Mesodermal cell (in vitro differentiated cells): ENCODE measurements around the gene INPP5A.
"Not testable (repeated sequence)": the region's sequence is repeated elsewhere in the genome, so short reads cannot be mapped to it uniquely, and the experiment has no call there.

ENCODE experiments used
- H3K27ac ChIP-seq: 2 replicates; pipeline ENCODE4 v1.7.0; 2013; ENCODE audit warnings: mild to moderate bottlenecking, low read depth, low read length, moderate library complexity; ENCODE audit not compliant: severe bottlenecking
- H3K36me3 ChIP-seq: 2 replicates; pipeline ENCODE4 v1.7.1; 2013; ENCODE audit warnings: mild to moderate bottlenecking, low read length, moderate library complexity; ENCODE audit not compliant: control insufficient read depth, insufficient read depth
- H3K4me1 ChIP-seq: one replicate; pipeline ENCODE4 v1.7.1; 2013; ENCODE audit warnings: mild to moderate bottlenecking, low read length; ENCODE audit not compliant: insufficient read depth, control insufficient read depth, poor library complexity, severe bottlenecking
- H3K4me3 ChIP-seq: 2 replicates; pipeline ENCODE4 v1.7.0; 2013; ENCODE audit warnings: low read length, control low read depth, mild to moderate bottlenecking; ENCODE audit not compliant: insufficient read depth, poor library complexity, severe bottlenecking; ENCODE audit errors: extremely low read depth
- H3K9me3 ChIP-seq: 2 replicates; pipeline ENCODE4 v1.7.1; 2013; ENCODE audit warnings: mild to moderate bottlenecking, low read length, moderate library complexity; ENCODE audit not compliant: control insufficient read depth
- WGBS, 2 experiments: methylation state at CpG; one replicate each; pipeline ENCODE4 v1.1.5; 2013; ENCODE audit warnings: missing lambda C conversion rate in 2 of 2; ENCODE audit not compliant: insufficient coverage in 2 of 2; 5-methylcytosine and 5-hydroxymethylcytosine counted together

The INPP5A gene

DNA sequence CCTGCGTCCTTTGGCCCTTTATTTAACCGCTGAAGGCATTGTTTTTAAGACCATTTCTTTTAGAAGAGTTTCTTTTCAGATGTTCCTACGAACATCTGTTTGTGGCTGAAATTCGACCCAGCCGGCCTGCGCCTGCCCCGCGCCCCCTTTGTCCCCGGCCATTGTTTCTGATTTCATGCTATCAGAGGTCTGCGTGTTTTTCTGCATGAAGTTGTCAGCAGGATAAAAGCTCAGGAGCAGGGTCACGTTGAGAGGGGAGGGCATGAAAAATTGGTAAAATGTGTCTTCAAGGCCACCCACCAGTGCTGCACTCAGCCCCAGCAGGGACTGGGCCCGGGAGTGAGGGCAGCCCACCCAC is 205.2 kb downstream of the INPP5A start:
- no peak overlapping the region for H3K4me3 ChIP-seq
- H3K36me3 ChIP-seq = peaks cover 4% of the 10 kb centered on the region

DNA sequence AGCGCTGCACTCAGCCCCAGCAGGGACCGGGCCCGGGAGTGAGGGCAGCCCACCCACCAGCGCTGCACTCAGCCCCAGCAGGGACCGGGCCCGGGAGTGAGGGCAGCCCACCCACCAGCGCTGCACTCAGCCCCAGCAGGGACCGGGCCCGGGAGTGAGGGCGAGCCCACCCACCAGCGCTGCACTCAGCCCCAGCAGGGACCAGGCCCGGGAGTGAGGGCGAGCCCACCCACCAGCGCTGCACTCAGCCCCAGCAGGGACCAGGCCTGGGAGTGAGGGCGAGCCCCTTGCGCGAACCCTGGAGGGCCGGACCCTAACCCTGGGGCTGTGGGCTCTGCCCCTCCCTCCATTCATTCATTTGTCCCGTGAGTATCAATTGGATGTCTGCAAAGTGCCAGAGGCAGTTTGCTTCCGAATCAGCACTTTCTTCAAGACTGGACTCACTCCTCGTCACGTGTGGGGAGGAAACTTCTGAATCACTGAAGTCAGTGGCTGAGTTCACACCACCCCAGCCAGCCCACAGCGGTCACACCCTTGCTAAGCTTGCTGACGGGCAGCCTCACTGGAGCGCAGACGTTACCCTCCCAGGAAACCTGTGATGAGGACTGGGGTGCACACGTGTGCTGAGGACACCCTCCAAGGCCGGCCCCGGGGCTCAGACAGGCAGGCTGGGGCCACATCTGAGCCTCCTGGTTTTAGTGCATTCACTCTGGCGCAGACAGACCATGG is 205.8 kb downstream of the INPP5A start:
- H3K9me3 ChIP-seq, H3K4me3 ChIP-seq, H3K36me3 ChIP-seq: not testable (repeated sequence)
- 83 to 86% methylated on average over 21 to 23 of the region's 30 CpGs for WGBS, 2 experiments
- Histone ChIP-seq H3K4me1 (peaks cover 36% of the 10 kb centered on the region), H3K27ac (peak overlapping the region; percentile 58)

More for the DNA sequence above, 205.2 kb downstream of the INPP5A start:
- H3K27ac ChIP-seq = no peak overlapping the region
- H3K9me3 ChIP-seq = no peaks in the 10 kb centered on the region
- peaks cover 36% of the 10 kb centered on the region for H3K4me1 ChIP-seq
- WGBS, 2 experiments = 51 to 79% methylated on average over 11 of the region's 12 CpGs

DNA sequence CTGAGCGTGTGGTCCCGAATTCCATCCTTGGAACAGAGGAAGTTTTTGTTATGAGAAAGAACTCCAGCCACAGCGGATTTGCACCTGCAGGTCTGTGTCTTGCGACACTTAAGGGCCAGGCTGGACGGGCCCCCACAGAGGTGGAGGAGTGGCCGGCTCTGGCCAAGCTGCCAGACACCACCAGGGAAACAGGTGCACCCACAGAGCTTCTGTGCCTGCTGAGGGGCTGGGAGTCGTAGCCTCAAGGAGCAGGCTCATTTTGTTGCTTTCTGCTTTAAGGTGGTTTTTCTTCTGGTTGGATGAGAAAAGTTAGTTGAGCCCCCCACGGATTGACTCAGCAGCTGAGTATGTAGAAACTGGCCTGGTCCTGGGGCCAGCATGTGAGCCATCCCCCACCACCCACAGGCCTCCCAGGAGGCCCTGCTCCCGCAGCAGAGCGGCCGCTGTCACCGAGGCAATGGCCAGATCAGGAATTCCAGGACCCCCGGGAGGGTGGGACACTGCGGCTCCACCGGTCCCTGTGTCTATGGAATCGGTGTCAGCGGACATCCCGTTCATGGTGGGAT is 206.4 kb downstream of the INPP5A start:
- H3K36me3 ChIP-seq = peaks cover 4% of the 10 kb centered on the region
- H3K27ac ChIP-seq = peak overlapping the region; percentile 58
- H3K4me1 ChIP-seq = peaks cover 36% of the 10 kb centered on the region
- no peaks in the 10 kb centered on the region for H3K9me3 ChIP-seq
- WGBS, 2 experiments = 86 to 90% methylated on average over 12 to 16 of the region's 18 CpGs
- H3K4me3 ChIP-seq = no peak overlapping the region

DNA sequence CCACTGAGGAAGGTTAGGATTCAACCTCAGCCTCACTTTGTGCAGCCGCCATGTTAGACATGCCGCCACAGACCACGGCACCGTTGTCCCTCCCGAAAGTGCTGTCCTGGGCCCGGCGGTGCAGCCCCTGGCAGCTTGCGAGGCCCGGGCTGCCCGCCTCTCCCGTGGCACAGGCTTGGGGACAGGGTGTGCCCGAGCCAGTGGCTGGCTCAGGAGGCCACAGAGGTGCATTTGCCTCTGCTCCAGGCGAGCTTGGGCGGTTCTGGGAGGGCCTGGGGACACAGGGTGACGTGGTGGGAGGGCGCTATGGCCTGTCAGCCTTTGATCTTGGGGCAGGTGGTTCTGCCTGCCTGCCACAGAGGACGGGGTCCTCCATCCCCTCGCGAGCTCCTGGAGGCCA is 207.3 kb downstream of the INPP5A start:
- H3K36me3 ChIP-seq = peaks cover 8% of the 10 kb centered on the region
- peaks cover 36% of the 10 kb centered on the region for H3K4me1 ChIP-seq
- WGBS, 2 experiments = 96 to 97% methylated on average over 18 to 19 of the region's 19 CpGs
- H3K27ac ChIP-seq = no peak overlapping the region
- no peaks in the 10 kb centered on the region for H3K9me3 ChIP-seq
- no peak overlapping the region for H3K4me3 ChIP-seq

DNA sequence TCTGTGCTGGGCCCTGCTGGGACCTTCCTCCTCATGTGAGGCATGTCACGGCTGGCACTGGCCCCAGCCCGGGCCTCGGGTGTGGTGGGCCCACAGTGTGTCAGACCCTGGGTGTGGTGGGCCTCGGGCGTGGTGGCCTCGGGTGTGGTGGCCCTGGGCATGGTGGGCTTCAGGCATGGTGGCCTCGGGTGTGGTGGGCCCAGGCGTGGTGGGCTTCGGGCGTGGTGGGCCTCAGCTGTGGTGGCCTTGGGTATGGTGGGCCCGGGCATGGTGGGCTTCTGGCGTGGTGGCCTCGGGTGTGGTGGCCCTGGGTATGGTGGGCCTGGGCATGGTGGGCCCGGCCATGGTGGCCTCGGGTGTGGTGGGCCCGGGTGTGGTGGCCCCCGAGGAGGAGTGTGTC is 207.9 kb downstream of the INPP5A start:
- peaks cover 36% of the 10 kb centered on the region for H3K4me1 ChIP-seq
- H3K4me3 ChIP-seq = no peak overlapping the region
- peaks cover 10% of the 10 kb centered on the region for H3K36me3 ChIP-seq
- no peak overlapping the region for H3K27ac ChIP-seq
- WGBS, 2 experiments = 98 to 99% methylated on average over 13 to 14 of the region's 17 CpGs
- H3K9me3 ChIP-seq = no peaks in the 10 kb centered on the region

DNA sequence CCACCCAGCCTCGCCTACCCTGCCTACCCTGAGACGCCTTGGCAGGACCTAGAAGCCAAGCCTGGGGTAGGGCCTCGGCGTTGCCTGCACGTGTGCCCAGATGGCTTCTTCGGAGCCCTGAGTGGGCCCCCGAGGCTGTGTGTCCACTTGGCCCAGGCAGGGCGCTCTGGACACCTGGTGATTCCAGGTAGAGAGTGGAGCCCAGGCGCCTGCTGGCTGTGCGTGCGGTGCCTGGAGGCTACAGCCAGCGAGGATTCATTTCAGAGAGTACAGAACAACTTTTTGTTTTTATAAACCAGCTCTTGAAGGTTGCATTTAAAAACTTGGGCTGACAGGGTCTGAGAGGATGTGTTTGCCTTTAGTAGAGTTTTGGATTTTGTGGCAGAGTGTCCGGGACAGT is 208.4 kb downstream of the INPP5A start:
- Histone ChIP-seq H3K9me3 (no peaks in the 10 kb centered on the region), H3K27ac (no peak overlapping the region), H3K4me1 (peaks cover 36% of the 10 kb centered on the region), H3K4me3 (no peak overlapping the region), H3K36me3 (peaks cover 10% of the 10 kb centered on the region)
- WGBS, 2 experiments = 93 to 95% methylated on average over 12 to 13 of the region's 13 CpGs

DNA sequence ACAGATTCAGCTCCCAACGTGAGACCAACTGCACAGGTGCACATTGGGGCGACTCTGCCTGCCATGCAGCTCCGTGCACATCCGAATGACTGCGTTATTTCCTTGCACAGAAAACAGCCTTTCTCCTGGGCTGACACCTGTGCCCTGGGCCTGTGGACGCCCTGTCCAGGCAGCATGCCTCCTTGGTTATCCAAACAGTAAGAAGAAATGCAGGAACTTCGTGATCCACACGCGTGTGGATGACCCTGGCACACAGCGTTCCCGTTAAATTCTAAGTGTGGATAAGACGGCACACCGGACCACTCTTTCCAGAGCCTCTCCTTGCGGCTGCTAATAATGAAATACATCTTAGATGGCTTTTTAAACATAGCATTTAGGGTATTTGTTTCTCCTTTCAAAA is 208.8 kb downstream of the INPP5A start:
- peaks cover 10% of the 10 kb centered on the region for H3K36me3 ChIP-seq
- peak overlapping the region; percentile 45 for H3K27ac ChIP-seq
- no peaks in the 10 kb centered on the region for H3K9me3 ChIP-seq
- 90 to 95% methylated on average over 11 to 14 of the region's 14 CpGs for WGBS, 2 experiments
- H3K4me3 ChIP-seq = no peak overlapping the region
- H3K4me1 ChIP-seq = peaks cover 36% of the 10 kb centered on the region

DNA sequence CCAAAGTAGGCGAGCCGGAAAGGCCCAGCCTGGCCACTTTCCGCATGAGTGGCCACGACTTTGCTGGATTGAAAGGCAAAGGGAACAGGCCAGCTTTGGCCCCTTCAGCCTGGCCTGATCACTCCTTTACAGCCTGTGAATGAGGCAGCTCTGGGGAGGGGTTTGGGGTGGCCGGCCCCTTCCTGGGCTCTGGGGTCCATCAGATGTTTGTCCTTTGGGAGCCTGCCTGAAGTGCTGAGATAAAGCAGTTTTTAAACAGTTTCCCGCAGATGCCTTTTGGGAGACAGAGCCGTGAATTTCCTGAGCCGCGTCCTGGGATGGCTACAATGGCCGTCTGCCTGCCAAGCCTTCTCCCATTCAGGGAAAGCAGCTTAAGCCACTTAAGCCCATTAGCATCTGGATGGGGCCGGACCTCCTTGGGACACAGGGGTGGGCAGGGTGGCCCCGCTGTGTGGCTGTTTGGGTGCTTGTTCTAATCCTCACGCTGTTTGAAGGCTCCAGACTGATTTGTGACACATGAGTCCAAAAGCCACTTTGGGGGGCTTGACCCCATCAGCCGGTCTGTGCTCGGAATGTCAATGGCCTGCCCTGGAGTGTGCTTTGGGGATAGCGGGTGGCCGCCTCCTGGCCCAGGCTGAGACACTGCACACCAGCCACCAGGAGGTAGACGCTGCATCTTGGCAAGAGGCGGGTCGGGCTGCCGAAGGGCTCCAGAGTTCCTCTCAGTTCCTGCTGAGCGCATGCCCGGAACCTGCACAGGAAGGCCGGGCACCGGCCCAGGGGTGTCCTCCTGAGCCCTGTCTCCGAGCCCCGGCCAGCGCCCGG is 209.4 kb downstream of the INPP5A start:
- H3K27ac ChIP-seq = peak overlapping the region; percentile 45
- H3K4me3 ChIP-seq = no peak overlapping the region
- peaks cover 6% of the 10 kb centered on the region for H3K36me3 ChIP-seq
- H3K9me3 ChIP-seq = no peaks in the 10 kb centered on the region
- 69 to 74% methylated on average over 23 to 26 of the region's 29 CpGs for WGBS, 2 experiments
- peaks cover 33% of the 10 kb centered on the region for H3K4me1 ChIP-seq

DNA sequence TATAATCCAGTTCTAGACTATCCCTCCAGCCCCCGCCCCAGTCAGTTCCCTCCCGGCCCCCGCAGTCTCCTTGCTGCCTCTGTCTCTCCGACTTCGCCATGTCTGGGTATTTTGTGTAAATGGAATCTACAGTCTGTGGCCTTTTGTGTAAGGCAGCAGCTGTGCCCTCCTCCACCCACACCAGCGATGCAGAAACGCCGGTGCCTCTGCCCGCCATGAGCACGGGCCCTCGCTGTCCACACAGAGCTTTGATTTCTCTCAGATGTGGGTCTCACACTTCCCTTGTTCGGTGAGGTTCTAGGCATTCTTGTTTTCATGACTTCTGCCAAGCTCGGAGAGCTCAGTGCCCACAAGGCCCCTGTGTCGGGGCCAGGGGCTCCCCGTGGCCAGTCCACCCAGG is 210.5 kb downstream of the INPP5A start:
- Histone ChIP-seq H3K36me3 (peaks cover 6% of the 10 kb centered on the region), H3K4me3 (no peak overlapping the region), H3K27ac (no peak overlapping the region), H3K4me1 (peaks cover 27% of the 10 kb centered on the region), H3K9me3 (no peaks in the 10 kb centered on the region)
- 89 to 96% methylated on average over 10 of the region's 15 CpGs for WGBS, 2 experiments

DNA sequence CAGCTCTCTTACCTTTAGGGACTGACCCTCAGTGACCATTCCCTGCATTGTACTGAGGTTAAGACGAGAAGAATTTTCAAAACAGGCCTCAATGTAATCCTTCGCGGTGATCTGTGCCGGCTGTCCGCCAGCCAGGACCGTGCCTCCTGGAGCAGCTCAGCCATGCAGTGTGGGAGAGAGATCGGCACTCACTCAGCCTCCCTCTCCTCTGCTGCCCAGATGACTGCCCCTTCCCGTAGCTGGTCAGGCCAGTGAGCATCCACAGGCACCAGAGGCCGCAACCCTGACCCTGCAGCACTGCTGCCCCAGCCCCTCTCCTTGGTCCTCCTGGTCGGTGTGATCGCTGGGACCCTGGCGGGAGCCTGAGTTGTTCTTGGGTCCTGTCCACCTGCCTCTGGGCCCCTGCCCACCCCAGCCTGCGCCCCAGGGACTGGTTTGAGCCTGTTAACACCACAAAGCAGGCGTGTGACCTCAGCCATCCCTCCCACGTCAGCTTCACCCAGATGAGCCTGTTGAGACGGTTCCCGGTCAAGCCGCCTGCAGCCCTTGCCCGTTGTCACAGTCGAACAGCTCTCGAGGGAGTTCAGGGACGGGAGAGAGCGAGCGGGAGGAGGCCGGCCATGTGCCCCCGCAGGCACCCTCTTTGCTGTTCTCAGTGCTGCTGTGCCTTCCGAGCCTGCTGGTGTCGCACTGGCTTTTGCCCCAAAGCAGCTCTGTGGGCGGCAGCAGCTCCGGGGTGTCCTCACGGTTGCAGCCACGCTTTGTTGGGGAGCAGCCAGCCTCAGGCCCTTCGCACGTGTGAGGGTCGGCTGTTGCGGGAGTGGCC is 211.2 kb downstream of the INPP5A start:
- H3K4me3 ChIP-seq = no peak overlapping the region
- H3K36me3 ChIP-seq = peaks cover 6% of the 10 kb centered on the region
- H3K27ac ChIP-seq = no peak overlapping the region
- H3K9me3 ChIP-seq = no peaks in the 10 kb centered on the region
- WGBS, 2 experiments = 93% methylated on average over 34 to 35 of the region's 36 CpGs
- H3K4me1 ChIP-seq = peaks cover 22% of the 10 kb centered on the region
